Peyer's patch (tissue), 4 donors: ENCODE results near the gene PTGS1. TPM values are rescaled to one million over a fixed set of nuclear protein-coding genes. Genes with fewer than 3 reads are reported as not detected.

Experiments used
- DNase-seq, 3 donors: peaks; one replicate each; pipeline ENCODE4 v3.0.0-alpha.2; 2017 to 2019
- H3K27ac ChIP-seq, 4 donors: fragments of 200-600 bp; sonication (generic); one replicate each; pipeline ENCODE4 v1.5.1; 2016 to 2019
- H3K27me3 ChIP-seq, 2 donors: fragments of 200-600 bp; sonication (generic); one replicate each; pipeline ENCODE4 v1.5.1; 2019
- H3K36me3 ChIP-seq, 3 donors: fragments of 200-600 bp; sonication (generic); one replicate each; pipeline ENCODE4 v1.5.1; 2016 to 2019
- H3K4me1 ChIP-seq, 4 donors: fragments of 200-600 bp; sonication (generic); one replicate each; pipeline ENCODE4 v1.5.1; 2016 to 2019
- H3K4me3 ChIP-seq, 4 donors: fragments of 200-600 bp; sonication (generic); 1 replicate in 3 of 4; 2 replicates in 1 of 4; pipeline ENCODE4 v1.5.1; 2016 to 2019; ENCODE audit warnings: mild to moderate bottlenecking in 1 of 4
- H3K9me3 ChIP-seq, 4 donors: fragments of 200-600 bp; sonication (generic); one replicate each; pipeline ENCODE4 v1.5.1; 2016 to 2019; ENCODE audit warnings: mild to moderate bottlenecking in 1 of 4
- POLR2A ChIP-seq, 2 donors: fragments of 450-650 bp; IDR thresholded peaks; one replicate each; pipeline ENCODE4 v1.5.1; 2017; ENCODE audit warnings: antibody characterized with exemption in 2 of 2, mild to moderate bottlenecking in 2 of 2, moderate library complexity in 2 of 2
- total RNA-seq, 4 donors: library from RNA; depleted of rRNA; stranded (reverse); fragments of >200 nt; gene quantifications; one replicate each; pipeline ENCODE4 v1.1.0, GENCODE V29; 2016
- TF ChIP-seq, protein P1 (sequence below), 6 experiments: fragments of 450-650 bp in 4 of 6; fragments of 200-600 bp in 2 of 6; sonication (generic) in 1 of 6; IDR thresholded peaks; one replicate each; pipeline ENCODE4 v1.5.1; 2017 to 2019; ENCODE audit warnings: antibody characterized with exemption in 6 of 6, mild to moderate bottlenecking in 3 of 6, moderate library complexity in 1 of 6

The PTGS1 gene
- total RNA-seq, 4 donors from 2014 or later = 6.4 to 17.3 (median 13.8) TPM

DNA sequence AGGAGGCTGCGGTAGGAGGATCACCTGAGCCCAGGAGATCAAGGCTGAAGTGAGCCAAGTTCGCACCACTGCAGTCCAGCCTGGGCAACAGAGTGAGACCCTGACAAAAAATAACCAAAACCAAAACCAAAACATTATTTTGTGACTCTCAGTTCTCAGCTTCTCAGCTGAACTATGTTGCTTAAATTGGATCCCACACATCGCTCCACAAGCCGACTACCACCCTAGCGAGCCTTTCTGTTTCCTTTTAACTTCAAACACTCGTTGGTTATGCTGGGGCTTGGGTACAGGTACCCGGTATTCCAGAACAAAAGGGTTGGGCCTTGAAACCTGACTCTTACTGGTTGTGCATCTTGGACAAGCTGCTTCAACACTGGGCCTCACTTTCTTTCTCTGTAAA, 3.8 kb upstream of the PTGS1 start:
- Histone ChIP-seq H3K36me3 (no peaks in the 10 kb centered on the region), H3K9me3 (no peaks in the 10 kb centered on the region), H3K27ac (no peak overlapping the region), H3K4me3 (no peak overlapping the region), H3K27me3 (no peaks in the 10 kb centered on the region), H3K4me1 (peaks cover 0 to 17% (median 0%) of the 10 kb centered on the region in 4 donors)
- no peak for DNase-seq
- no peak for TF ChIP-seq POLR2A (IDR thresholded peaks at IDR 0.05)
- TF ChIP-seq, protein P1, sequence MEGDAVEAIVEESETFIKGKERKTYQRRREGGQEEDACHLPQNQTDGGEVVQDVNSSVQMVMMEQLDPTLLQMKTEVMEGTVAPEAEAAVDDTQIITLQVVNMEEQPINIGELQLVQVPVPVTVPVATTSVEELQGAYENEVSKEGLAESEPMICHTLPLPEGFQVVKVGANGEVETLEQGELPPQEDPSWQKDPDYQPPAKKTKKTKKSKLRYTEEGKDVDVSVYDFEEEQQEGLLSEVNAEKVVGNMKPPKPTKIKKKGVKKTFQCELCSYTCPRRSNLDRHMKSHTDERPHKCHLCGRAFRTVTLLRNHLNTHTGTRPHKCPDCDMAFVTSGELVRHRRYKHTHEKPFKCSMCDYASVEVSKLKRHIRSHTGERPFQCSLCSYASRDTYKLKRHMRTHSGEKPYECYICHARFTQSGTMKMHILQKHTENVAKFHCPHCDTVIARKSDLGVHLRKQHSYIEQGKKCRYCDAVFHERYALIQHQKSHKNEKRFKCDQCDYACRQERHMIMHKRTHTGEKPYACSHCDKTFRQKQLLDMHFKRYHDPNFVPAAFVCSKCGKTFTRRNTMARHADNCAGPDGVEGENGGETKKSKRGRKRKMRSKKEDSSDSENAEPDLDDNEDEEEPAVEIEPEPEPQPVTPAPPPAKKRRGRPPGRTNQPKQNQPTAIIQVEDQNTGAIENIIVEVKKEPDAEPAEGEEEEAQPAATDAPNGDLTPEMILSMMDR (IDR thresholded peaks at IDR 0.05) = no peak

DNA sequence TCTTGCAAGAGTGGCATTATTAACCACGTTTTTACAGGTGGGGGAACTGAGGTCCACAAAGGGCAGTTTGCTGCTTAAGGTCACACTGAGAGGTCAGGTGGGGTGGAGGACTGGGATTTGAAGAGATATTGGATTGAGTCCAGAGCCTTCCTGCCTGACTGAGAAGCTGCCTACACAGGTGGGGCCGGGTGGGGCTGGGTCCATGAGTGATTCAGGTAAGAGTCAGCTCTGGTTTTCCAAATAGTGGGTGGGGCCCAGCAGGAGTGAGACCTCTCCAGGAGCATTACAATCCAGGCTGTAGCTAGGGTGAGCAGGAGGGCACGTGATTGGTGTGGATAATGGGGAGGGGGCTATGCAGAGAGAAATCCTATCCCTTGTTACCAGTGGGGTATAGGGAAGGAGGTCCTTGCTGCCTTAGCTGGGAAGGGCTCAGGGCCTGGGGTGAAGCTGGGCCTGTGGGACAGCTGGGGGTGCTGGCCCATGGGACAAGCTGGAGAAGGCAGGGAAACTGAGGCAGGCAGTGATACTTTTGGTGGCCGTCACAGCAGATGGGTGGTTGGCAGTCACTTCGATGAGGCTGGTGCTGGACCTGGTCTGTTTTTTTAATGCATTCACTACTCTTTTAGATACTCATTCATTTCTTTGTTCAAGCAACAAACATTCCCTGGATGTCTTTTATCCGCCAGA, 2.9 kb upstream of the PTGS1 start:
- peak in 1 of 3 donors; percentile 8 for DNase-seq
- Histone ChIP-seq H3K36me3 (no peaks in the 10 kb centered on the region), H3K27ac (no peak overlapping the region), H3K27me3 (no peaks in the 10 kb centered on the region), H3K4me3 (no peak overlapping the region), H3K4me1 (peaks cover 0 to 17% (median 0%) of the 10 kb centered on the region in 4 donors), H3K9me3 (no peaks in the 10 kb centered on the region)
- TF ChIP-seq POLR2A (IDR thresholded peaks at IDR 0.05) = no peak
- TF ChIP-seq, protein P1 (IDR thresholded peaks at IDR 0.05) = no peak

DNA sequence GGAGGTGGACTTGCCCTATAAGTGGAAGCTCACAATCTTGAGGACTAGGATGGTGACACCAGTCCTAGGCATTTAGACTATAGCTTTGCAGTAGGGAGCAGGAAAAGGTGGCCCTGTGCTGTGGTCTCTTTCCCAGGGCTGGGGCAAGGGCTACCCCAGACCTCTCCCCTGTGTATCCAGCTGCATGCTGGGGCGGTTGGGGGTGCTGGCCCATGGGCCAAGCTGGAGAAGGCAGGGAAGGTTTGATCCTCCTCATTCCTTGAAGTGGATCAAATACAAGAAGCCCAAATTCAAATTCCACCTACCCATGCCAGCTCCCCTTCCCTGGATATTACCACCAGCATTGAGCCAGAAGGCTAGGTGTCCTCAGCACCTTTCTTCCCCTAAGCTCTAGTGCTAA, 2.2 kb upstream of the PTGS1 start:
- H3K36me3 ChIP-seq = no peaks in the 10 kb centered on the region
- H3K9me3 ChIP-seq = no peaks in the 10 kb centered on the region
- peak in 1 of 3 donors; percentile 14 for DNase-seq
- no peaks in the 10 kb centered on the region for H3K27me3 ChIP-seq
- TF ChIP-seq, protein P1 (IDR thresholded peaks at IDR 0.05) = no peak
- TF ChIP-seq POLR2A (IDR thresholded peaks at IDR 0.05) = no peak
- H3K4me3 ChIP-seq = no peak overlapping the region
- H3K4me1 ChIP-seq = peaks cover 0 to 17% (median 0%) of the 10 kb centered on the region in 4 donors
- H3K27ac ChIP-seq = no peak overlapping the region

DNA sequence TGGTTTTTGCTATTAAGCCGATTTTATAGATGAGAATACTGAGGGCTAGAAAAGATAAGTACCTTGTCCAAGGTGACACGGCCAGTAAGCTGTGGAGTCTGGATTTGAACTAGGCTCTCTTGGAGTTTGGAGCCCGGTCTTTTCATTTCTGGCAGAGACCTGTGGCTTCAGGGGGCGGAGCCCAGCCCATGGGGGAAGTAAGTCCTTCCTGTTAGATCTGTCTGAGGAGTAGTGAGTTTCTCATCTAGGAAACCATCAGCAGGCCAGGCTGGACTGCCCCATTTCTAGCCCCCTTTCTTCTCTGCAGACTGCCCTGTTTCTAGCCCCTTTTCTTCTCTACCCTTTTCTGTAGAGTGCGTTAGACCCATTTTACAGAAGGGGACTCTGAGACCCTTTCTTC, 521 bp upstream of the PTGS1 start:
- H3K9me3 ChIP-seq = no peaks in the 10 kb centered on the region
- H3K27ac ChIP-seq = peak overlapping the region in 3 of 4 donors; percentile 6 to 79 (median 73)
- DNase-seq = peak; percentile 31 to 66 (median 62)
- peak overlapping the region in 3 of 4 donors; percentile 26 to 58 (median 56) for H3K4me3 ChIP-seq
- H3K4me1 ChIP-seq = peaks cover 0 to 23% (median 0%) of the 10 kb centered on the region in 4 donors
- H3K36me3 ChIP-seq = no peaks in the 10 kb centered on the region
- TF ChIP-seq POLR2A (IDR thresholded peaks at IDR 0.05) = no peak
- TF ChIP-seq, protein P1 (IDR thresholded peaks at IDR 0.05) = no peak
- no peaks in the 10 kb centered on the region for H3K27me3 ChIP-seq

DNA sequence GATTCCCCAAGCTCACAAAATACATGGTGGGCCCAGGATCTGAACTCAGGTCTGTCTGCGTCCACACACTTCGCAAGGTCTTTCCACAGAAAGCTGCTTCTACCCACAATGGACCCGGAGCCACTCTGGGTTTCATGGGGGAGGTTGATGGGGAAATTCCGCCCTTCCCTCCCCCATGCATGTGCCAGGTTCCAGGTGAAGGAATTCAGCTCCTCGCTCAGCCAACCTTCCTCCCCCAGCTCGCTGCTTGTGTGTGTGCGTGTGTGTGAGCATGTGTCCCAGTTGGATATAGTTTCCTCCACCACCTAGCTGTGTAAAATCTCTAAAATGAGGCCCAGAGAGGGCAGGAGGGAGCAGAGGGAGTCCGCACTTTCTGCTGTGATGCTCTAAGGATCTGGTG, 1.0 kb downstream of the PTGS1 start:
- DNase-seq = peak in 1 of 3 donors; percentile 29
- Histone ChIP-seq H3K27ac (peak overlapping the region in 2 of 4 donors; percentile 52 to 73), H3K9me3 (no peaks in the 10 kb centered on the region), H3K27me3 (no peaks in the 10 kb centered on the region), H3K4me1 (peaks cover 0 to 37% (median 0%) of the 10 kb centered on the region in 4 donors), H3K4me3 (peak overlapping the region in 2 of 4 donors; percentile 56 to 58), H3K36me3 (no peaks in the 10 kb centered on the region)
- no peak for TF ChIP-seq POLR2A (IDR thresholded peaks at IDR 0.05)
- TF ChIP-seq, protein P1 (IDR thresholded peaks at IDR 0.05) = no peak
